Bronchial epithelial cell (primary cell): ENCODE measurements around the gene SPDYE2. TPM values are rescaled to one million over a fixed set of nuclear protein-coding genes. Genes with fewer than 3 reads are reported as not detected.
"Not testable (repeated sequence)": the region's sequence is repeated elsewhere in the genome, so short reads cannot be mapped to it uniquely, and the experiment has no call there.

Experiments used
- DNase-seq: peaks from one replicate; pipeline ENCODE4 v3.0.0-alpha.2; 2010; ENCODE audit warnings: low read depth
- FAIRE-seq: peaks from 2 replicates; lab custom pipeline; 2011; peaks lifted over from hg19 to GRCh38; lab: Jason Lieb, UNC
- H3K27me3 ChIP-seq: 2 replicates; pipeline ENCODE4 v1.5.1; 2011; ENCODE audit warnings: low read length; ENCODE audit not compliant: control insufficient read depth, insufficient read depth
- H3K36me3 ChIP-seq: 2 replicates; pipeline ENCODE4 v1.5.1; 2011; ENCODE audit warnings: low read length; ENCODE audit not compliant: control insufficient read depth, insufficient read depth
- H3K4me3 ChIP-seq: 2 replicates; pipeline ENCODE4 v1.5.1; 2011; ENCODE audit warnings: mild to moderate bottlenecking, low read depth, low read length, control low read depth
- total RNA-seq: library from RNA; depleted of rRNA; stranded (reverse); fragments of >200 nt; gene quantifications from 2 replicates; pipeline ENCODE4 v1.2.1, GENCODE V29; 2014

SPDYE2 gene
- not detected in 2 replicates for total RNA-seq

- not testable (repeated sequence) for H3K4me3 ChIP-seq, DNase-seq, FAIRE-seq
Measured at GRCh38 chr7:102550808-102551422, at the start of gene SPDYE2. Gene SPDYE2 (plus strand): TSS chr7:102551226. CDS start chr7:102553256, 2,030 bp downstream.

GRCh38 chr7:102503141-102503540, 47.9 kb upstream of the SPDYE2 start:
- not testable (repeated sequence) for H3K4me3 ChIP-seq, FAIRE-seq, H3K36me3 ChIP-seq, H3K27me3 ChIP-seq, DNase-seq

More at GRCh38 chr7:102550808-102551422, at the start of gene SPDYE2:
- not testable (repeated sequence) for H3K36me3 ChIP-seq, H3K27me3 ChIP-seq

- not testable (repeated sequence) for DNase-seq, H3K27me3 ChIP-seq, FAIRE-seq, H3K4me3 ChIP-seq, H3K36me3 ChIP-seq
Measured at GRCh38 chr7:102505298-102506185, 45.5 kb upstream of the SPDYE2 start.

GRCh38 chr7:102507410-102508088, 43.5 kb upstream of the SPDYE2 start:
- not testable (repeated sequence) for FAIRE-seq, DNase-seq, H3K4me3 ChIP-seq, H3K27me3 ChIP-seq, H3K36me3 ChIP-seq

- not testable (repeated sequence) for H3K36me3 ChIP-seq, H3K27me3 ChIP-seq, FAIRE-seq, H3K4me3 ChIP-seq, DNase-seq
Measured at GRCh38 chr7:102510575-102510974, 40.5 kb upstream of the SPDYE2 start.

- H3K36me3 ChIP-seq, H3K4me3 ChIP-seq, H3K27me3 ChIP-seq, DNase-seq, FAIRE-seq: not testable (repeated sequence)
Measured at GRCh38 chr7:102511860-102512522, 39.0 kb upstream of the SPDYE2 start.

- not testable (repeated sequence) for DNase-seq, FAIRE-seq, H3K36me3 ChIP-seq, H3K27me3 ChIP-seq, H3K4me3 ChIP-seq
Measured at GRCh38 chr7:102512642-102513221, 38.3 kb upstream of the SPDYE2 start.

GRCh38 chr7:102514881-102515721, 35.9 kb upstream of the SPDYE2 start:
- not testable (repeated sequence) for FAIRE-seq, DNase-seq, H3K36me3 ChIP-seq

GRCh38 chr7:102515889-102516288, 35.1 kb upstream of the SPDYE2 start:
- not testable (repeated sequence) for DNase-seq, H3K27me3 ChIP-seq, H3K4me3 ChIP-seq, FAIRE-seq, H3K36me3 ChIP-seq

More at GRCh38 chr7:102514881-102515721, 35.9 kb upstream of the SPDYE2 start:
- H3K4me3 ChIP-seq, H3K27me3 ChIP-seq: not testable (repeated sequence)

GRCh38 chr7:102516951-102517350, 34.1 kb upstream of the SPDYE2 start:
- FAIRE-seq, H3K27me3 ChIP-seq, H3K4me3 ChIP-seq, DNase-seq, H3K36me3 ChIP-seq: not testable (repeated sequence)

- DNase-seq, H3K27me3 ChIP-seq, H3K4me3 ChIP-seq, H3K36me3 ChIP-seq, FAIRE-seq: not testable (repeated sequence)
Measured at GRCh38 chr7:102517550-102518147, 33.4 kb upstream of the SPDYE2 start, which contains the start of gene RASA4B. Gene RASA4B (minus strand): TSS chr7:102517777. CDS start chr7:102517710, 67 bp downstream.

- not testable (repeated sequence) for DNase-seq
Measured at GRCh38 chr7:102520797-102521196, 30.2 kb upstream of the SPDYE2 start.

More at GRCh38 chr7:102520797-102521196, 30.2 kb upstream of the SPDYE2 start:
- H3K36me3 ChIP-seq, FAIRE-seq, H3K4me3 ChIP-seq, H3K27me3 ChIP-seq: not testable (repeated sequence)
